Measurements from ENCODE around the gene MSRB1. TPM values are rescaled to one million over a fixed set of nuclear protein-coding genes. Genes with fewer than 3 reads are reported as not detected.

MSRB1 gene
- total RNA-seq, 1 experiment from 2014 or later: 18.3 TPM

DNA sequence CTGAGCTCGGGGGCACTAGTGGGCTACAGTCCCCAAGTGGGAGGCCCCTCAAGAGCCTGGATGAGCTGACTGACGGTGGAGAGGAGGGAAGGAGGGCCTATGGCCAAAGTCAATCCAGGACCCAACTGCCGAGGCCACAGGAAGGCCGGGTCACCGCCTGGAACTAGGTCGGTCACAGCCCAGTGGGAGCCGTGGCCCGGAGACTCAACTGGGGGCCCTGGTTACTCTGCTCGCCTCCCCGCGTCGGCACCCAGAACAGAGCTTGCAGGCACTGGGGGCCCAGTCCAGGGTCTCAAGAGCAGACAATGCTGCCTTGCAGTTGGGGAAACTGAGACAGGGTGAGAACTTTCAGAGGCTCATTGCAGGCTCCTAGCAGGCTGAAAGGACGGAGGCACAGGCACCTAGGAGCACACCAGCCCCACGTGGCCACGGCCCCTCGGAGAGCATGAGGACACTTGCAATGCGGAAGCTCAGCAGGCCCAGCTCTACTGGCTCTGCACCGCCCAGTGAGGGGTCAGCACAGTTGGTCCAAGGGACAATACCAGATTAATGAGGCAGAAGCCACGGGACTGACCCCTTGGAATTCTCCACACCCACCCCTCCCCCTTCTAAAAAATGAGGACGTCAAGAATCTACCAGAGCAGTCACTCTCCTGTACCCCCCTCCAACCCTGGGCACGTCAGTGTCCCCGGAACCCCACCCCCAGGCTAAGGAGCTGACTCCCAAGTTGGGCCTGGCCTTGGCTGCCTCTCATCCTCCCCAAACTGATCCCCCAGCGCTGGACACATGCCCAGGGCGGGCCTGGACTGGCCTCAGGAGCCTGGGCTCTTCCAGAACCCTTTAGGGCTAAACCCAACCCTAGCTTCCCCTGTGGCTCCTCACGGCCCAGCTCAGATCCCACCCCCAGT, 27.0 kb downstream of the MSRB1 start:
- RAD21 ChIA-PET (ENCODE audit: low non-redundant PET in 1 of 2, low total read pairs in 2 of 2, uncharacterized antibody in 2 of 2, unreplicated experiment in 2 of 2): no interaction called here
- Histone ChIP-seq H3K4me2 (ENCODE audit: low read length) (no peak overlapping the region), H2AFZ (ENCODE audit: low read depth, low read length, poor library complexity, severe bottlenecking) (no peak overlapping the region), H3K27me3 (ENCODE audit: insufficient read depth, low read length) (no peaks in the 10 kb centered on the region), H4K20me1 (ENCODE audit: insufficient read depth) (no peaks in the 10 kb centered on the region), H3K9me3 (ENCODE audit: control insufficient read depth in 1 of 2, insufficient read depth in 1 of 2, low read depth in 1 of 2, low read length in 2 of 2) (no peaks in the 10 kb centered on the region), H3K9me2 (ENCODE audit: insufficient read depth) (no peaks in the 10 kb centered on the region), H3K9ac (ENCODE audit: low read length) (no peak overlapping the region), H3K4me1 (ENCODE audit: control insufficient read depth in 1 of 2, insufficient read depth in 2 of 2, low read length in 2 of 2) (peaks cover 10 to 17% of the 10 kb centered on the region in 2 experiments), H3K4me3 (replicated peaks in 1 of 2; ENCODE audit: low read depth in 1 of 2, low read length in 2 of 2) (no peak overlapping the region), H3K36me3 (ENCODE audit: control insufficient read depth in 1 of 2, insufficient read depth in 2 of 2, low read length in 2 of 2) (no peaks in the 10 kb centered on the region), H3K79me2 (ENCODE audit: insufficient read depth, low read length) (no peaks in the 10 kb centered on the region), H3K27ac (ENCODE audit: low read depth, low read length) (no peak overlapping the region)
- TF ChIP-seq, protein P1, sequence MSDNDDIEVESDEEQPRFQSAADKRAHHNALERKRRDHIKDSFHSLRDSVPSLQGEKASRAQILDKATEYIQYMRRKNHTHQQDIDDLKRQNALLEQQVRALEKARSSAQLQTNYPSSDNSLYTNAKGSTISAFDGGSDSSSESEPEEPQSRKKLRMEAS (IDR thresholded peaks at IDR 0.05): no peak
- TF ChIP-seq, protein P2, sequence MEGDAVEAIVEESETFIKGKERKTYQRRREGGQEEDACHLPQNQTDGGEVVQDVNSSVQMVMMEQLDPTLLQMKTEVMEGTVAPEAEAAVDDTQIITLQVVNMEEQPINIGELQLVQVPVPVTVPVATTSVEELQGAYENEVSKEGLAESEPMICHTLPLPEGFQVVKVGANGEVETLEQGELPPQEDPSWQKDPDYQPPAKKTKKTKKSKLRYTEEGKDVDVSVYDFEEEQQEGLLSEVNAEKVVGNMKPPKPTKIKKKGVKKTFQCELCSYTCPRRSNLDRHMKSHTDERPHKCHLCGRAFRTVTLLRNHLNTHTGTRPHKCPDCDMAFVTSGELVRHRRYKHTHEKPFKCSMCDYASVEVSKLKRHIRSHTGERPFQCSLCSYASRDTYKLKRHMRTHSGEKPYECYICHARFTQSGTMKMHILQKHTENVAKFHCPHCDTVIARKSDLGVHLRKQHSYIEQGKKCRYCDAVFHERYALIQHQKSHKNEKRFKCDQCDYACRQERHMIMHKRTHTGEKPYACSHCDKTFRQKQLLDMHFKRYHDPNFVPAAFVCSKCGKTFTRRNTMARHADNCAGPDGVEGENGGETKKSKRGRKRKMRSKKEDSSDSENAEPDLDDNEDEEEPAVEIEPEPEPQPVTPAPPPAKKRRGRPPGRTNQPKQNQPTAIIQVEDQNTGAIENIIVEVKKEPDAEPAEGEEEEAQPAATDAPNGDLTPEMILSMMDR (IDR thresholded peaks at IDR 0.05 in 2 of 3, conservative IDR thresholded peaks at IDR 0.05 in 1 of 3; ENCODE audit: borderline replicate concordance in 1 of 3, insufficient read depth in 1 of 3, low read depth in 2 of 3, low read length in 2 of 3): no peak
- no peak for TF ChIP-seq SIN3A (IDR thresholded peaks at IDR 0.05; ENCODE audit: low read depth)
- TF ChIP-seq RAD21 (IDR thresholded peaks at IDR 0.05; ENCODE audit: low read depth): no peak
- TF ChIP-seq SRF (IDR thresholded peaks at IDR 0.05; ENCODE audit: low read depth): no peak
- intact Hi-C loops (cut with micrococcal nuclease): no loop called here
- DNase-seq (ENCODE audit: low read depth, low spot score): no peak
- no TSS peak for BruUV-seq (replicated peaks)
- no peak for ATAC-seq
- CTCF ChIA-PET: no interaction called here
- POLR2A ChIA-PET: no interaction called here

DNA sequence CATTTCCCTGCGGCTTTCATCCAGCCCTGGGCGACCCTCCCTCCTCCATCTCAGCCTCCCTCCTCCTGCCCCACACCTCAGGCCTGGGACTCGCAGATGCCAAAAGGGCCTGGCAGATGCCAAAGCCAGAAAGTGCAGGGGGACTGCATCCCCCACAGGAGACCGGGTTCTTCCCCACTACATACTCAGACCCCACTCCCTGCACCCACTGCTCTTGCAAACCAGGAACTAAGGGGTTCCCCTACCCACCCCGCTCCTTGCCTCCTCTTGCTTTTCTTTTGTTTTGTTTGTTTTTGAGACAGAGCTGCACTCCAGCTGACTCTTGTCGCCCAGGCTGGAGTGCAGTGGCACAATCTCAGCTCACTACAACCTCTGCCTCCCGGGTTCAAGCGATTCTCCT, 28.0 kb downstream of the MSRB1 start:
- POLR2A ChIA-PET: no interaction called here
- no peak for TF ChIP-seq CEBPB (IDR thresholded peaks at IDR 0.05; ENCODE audit: low read depth)
- no peak for TF ChIP-seq POLR2A (IDR thresholded peaks at IDR 0.05; ENCODE audit: borderline replicate concordance, extremely low read depth, insufficient read depth, insufficient read length)
- no peak for TF ChIP-seq ZFX (IDR thresholded peaks at IDR 0.05)
- TF ChIP-seq SRF (IDR thresholded peaks at IDR 0.05; ENCODE audit: low read depth): no peak
- TF ChIP-seq EZH2 (IDR thresholded peaks at IDR 0.05): no peak
- no peak for TF ChIP-seq SP1 (IDR thresholded peaks at IDR 0.05; ENCODE audit: low read depth)
- TF ChIP-seq, protein P3, sequence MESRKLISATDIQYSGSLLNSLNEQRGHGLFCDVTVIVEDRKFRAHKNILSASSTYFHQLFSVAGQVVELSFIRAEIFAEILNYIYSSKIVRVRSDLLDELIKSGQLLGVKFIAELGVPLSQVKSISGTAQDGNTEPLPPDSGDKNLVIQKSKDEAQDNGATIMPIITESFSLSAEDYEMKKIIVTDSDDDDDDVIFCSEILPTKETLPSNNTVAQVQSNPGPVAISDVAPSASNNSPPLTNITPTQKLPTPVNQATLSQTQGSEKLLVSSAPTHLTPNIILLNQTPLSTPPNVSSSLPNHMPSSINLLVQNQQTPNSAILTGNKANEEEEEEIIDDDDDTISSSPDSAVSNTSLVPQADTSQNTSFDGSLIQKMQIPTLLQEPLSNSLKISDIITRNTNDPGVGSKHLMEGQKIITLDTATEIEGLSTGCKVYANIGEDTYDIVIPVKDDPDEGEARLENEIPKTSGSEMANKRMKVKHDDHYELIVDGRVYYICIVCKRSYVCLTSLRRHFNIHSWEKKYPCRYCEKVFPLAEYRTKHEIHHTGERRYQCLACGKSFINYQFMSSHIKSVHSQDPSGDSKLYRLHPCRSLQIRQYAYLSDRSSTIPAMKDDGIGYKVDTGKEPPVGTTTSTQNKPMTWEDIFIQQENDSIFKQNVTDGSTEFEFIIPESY (IDR thresholded peaks at IDR 0.05; ENCODE audit: extremely low read depth, insufficient replicate concordance, low read length): no peak
- TF ChIP-seq JUND (IDR thresholded peaks at IDR 0.05): no peak
- TF ChIP-seq RAD21 (IDR thresholded peaks at IDR 0.05; ENCODE audit: low read depth): no peak
- TF ChIP-seq, protein P4, sequence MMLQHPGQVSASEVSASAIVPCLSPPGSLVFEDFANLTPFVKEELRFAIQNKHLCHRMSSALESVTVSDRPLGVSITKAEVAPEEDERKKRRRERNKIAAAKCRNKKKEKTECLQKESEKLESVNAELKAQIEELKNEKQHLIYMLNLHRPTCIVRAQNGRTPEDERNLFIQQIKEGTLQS (IDR thresholded peaks at IDR 0.05): no peak
- Histone ChIP-seq H3K4me3 (replicated peaks in 1 of 2; ENCODE audit: low read depth in 1 of 2, low read length in 2 of 2) (no peak overlapping the region), H3K36me3 (ENCODE audit: control insufficient read depth in 1 of 2, insufficient read depth in 2 of 2, low read length in 2 of 2) (no peaks in the 10 kb centered on the region), H3K79me2 (ENCODE audit: insufficient read depth, low read length) (no peaks in the 10 kb centered on the region), H3K27me3 (ENCODE audit: insufficient read depth, low read length) (no peaks in the 10 kb centered on the region), H3K4me2 (ENCODE audit: low read length) (no peak overlapping the region), H4K20me1 (ENCODE audit: insufficient read depth) (no peaks in the 10 kb centered on the region), H3K4me1 (ENCODE audit: control insufficient read depth in 1 of 2, insufficient read depth in 2 of 2, low read length in 2 of 2) (peaks cover 15 to 16% of the 10 kb centered on the region in 2 experiments), H3K9ac (ENCODE audit: low read length) (no peak overlapping the region), H3K9me3 (ENCODE audit: control insufficient read depth in 1 of 2, insufficient read depth in 1 of 2, low read depth in 1 of 2, low read length in 2 of 2) (no peaks in the 10 kb centered on the region), H2AFZ (ENCODE audit: low read depth, low read length, poor library complexity, severe bottlenecking) (no peak overlapping the region), H3K9me2 (ENCODE audit: insufficient read depth) (no peaks in the 10 kb centered on the region), H3K27ac (ENCODE audit: low read depth, low read length) (no peak overlapping the region)
- CTCF ChIA-PET: no interaction called here
- ATAC-seq: no peak
- RAD21 ChIA-PET (ENCODE audit: low non-redundant PET in 1 of 2, low total read pairs in 2 of 2, uncharacterized antibody in 2 of 2, unreplicated experiment in 2 of 2): no interaction called here
- BruUV-seq (replicated peaks): no TSS peak
- DNase-seq (ENCODE audit: low read depth, low spot score): no peak
- intact Hi-C loops (cut with micrococcal nuclease): no loop called here

Data from HCT116 (cell line).